ENCODE measurements around the gene USP4.
"Not testable (repeated sequence)": the region's sequence is repeated elsewhere in the genome, so short reads cannot be mapped to it uniquely, and the experiment has no call there.

The USP4 gene

GRCh38 chr3:49371946-49372345, 32.1 kb upstream of the USP4 start:
- Histone ChIP-seq H4K20me1 (peaks cover 100% of the 10 kb centered on the region), H3K4me3 (no peak overlapping the region), H3K9ac (no peak overlapping the region), H3K27ac (no peak overlapping the region), H3K27me3 (no peaks in the 10 kb centered on the region), H3K9me3 (peaks cover under 1% of the 10 kb centered on the region; the same call in 1 of the 2 replicates), H3K36me3 (peaks cover 100% of the 10 kb centered on the region), H3K4me1 (peaks cover 4% of the 10 kb centered on the region), H3K4me2 (no peak overlapping the region)
- TF ChIP-seq Cebpa-rat (IDR thresholded peaks at IDR 0.05), result no peak

GRCh38 chr3:49370585-49371290, 30.9 kb upstream of the USP4 start:
- Histone ChIP-seq H3K27ac (no peak overlapping the region), H3K36me3 (peaks cover 100% of the 10 kb centered on the region), H3K27me3 (no peaks in the 10 kb centered on the region), H3K9me3 (no peaks in the 10 kb centered on the region; the same call in 1 of the 2 replicates), H3K9ac (no peak overlapping the region), H3K4me1 (no peaks in the 10 kb centered on the region), H4K20me1 (peaks cover 100% of the 10 kb centered on the region), H3K4me2 (no peak overlapping the region), H3K4me3 (no peak overlapping the region)
- no peak for TF ChIP-seq Cebpa-rat (IDR thresholded peaks at IDR 0.05)

- no peaks in the 10 kb centered on the region for H3K9me3 ChIP-seq
- H3K27me3 ChIP-seq, result no peaks in the 10 kb centered on the region
- H3K4me3 ChIP-seq, result no peak overlapping the region
- H3K4me1 ChIP-seq, result peaks cover 19% of the 10 kb centered on the region
- H4K20me1 ChIP-seq, result peaks cover 58% of the 10 kb centered on the region
- H3K9ac ChIP-seq, result no peak overlapping the region
- no peak overlapping the region for H3K4me2 ChIP-seq
- H3K36me3 ChIP-seq, result peaks cover 85% of the 10 kb centered on the region
- TF ChIP-seq Cebpa-rat (IDR thresholded peaks at IDR 0.05), result no peak
- H3K27ac ChIP-seq, result no peak overlapping the region
Measured at GRCh38 chr3:49362561-49362960, 22.7 kb upstream of the USP4 start.

GRCh38 chr3:49359623-49360022, 19.8 kb upstream of the USP4 start:
- Histone ChIP-seq H4K20me1 (peaks cover 50% of the 10 kb centered on the region), H3K4me3 (no peak overlapping the region), H3K27ac (peak overlapping the region; percentile 94; the same call in 1 of the 2 replicates), H3K9me3 (no peaks in the 10 kb centered on the region), H3K36me3 (peaks cover 81% of the 10 kb centered on the region), H3K27me3 (no peaks in the 10 kb centered on the region), H3K4me2 (peak overlapping the region; percentile 85; the same call in 1 of the 2 replicates), H3K4me1 (peaks cover 41% of the 10 kb centered on the region), H3K9ac (no peak overlapping the region)
- TF ChIP-seq Cebpa-rat (IDR thresholded peaks at IDR 0.05), result no peak

GRCh38 chr3:49358884-49359225, 19.0 kb upstream of the USP4 start:
- Histone ChIP-seq H3K9me3 (no peaks in the 10 kb centered on the region), H3K9ac (peak overlapping the region; percentile 96), H3K27me3 (no peaks in the 10 kb centered on the region), H3K4me1 (peaks cover 41% of the 10 kb centered on the region), H3K4me2 (peak overlapping the region; percentile 85), H4K20me1 (peaks cover 42% of the 10 kb centered on the region), H3K4me3 (peak overlapping the region; percentile 88), H3K27ac (peak overlapping the region; percentile 94), H3K36me3 (peaks cover 77% of the 10 kb centered on the region)
- no peak for TF ChIP-seq Cebpa-rat (IDR thresholded peaks at IDR 0.05)

GRCh38 chr3:49358217-49358883, 18.5 kb upstream of the USP4 start, which contains the start of gene GPX1:
Gene GPX1 (minus strand): TSS chr3:49358353. CDS start chr3:49358278, 75 bp downstream.
- Histone ChIP-seq H4K20me1 (peaks cover 37% of the 10 kb centered on the region), H3K4me2 (peak within 1 kb of the TSS; percentile 85), H3K4me1 (peaks cover 45% of the 10 kb centered on the region), H3K27me3 (no peaks in the 10 kb centered on the region), H3K9ac (peak within 1 kb of the TSS; percentile 96), H3K9me3 (no peaks in the 10 kb centered on the region), H3K36me3 (peaks cover 72% of the 10 kb centered on the region), H3K27ac (peak within 1 kb of the TSS; percentile 94), H3K4me3 (peak within 1 kb of the TSS; percentile 88)
- 0 out of 2 replicates have a peak, but pooled peaks have one; percentile 8 for TF ChIP-seq Cebpa-rat (IDR thresholded peaks at IDR 0.05)

- Histone ChIP-seq H3K4me2 (peak overlapping the region; percentile 85), H4K20me1 (peaks cover 30% of the 10 kb centered on the region), H3K9ac (peak overlapping the region; percentile 96), H3K4me3 (peak overlapping the region; percentile 88), H3K36me3 (peaks cover 64% of the 10 kb centered on the region), H3K4me1 (peaks cover 53% of the 10 kb centered on the region), H3K27ac (peak overlapping the region; percentile 94)
- not testable (repeated sequence) for H3K27me3 ChIP-seq, H3K9me3 ChIP-seq
Measured at GRCh38 chr3:49357443-49358216, 17.8 kb upstream of the USP4 start.

- H3K9me3 ChIP-seq, H3K27me3 ChIP-seq: not testable (repeated sequence)
- Histone ChIP-seq H3K27ac (peak overlapping the region; percentile 94), H3K4me3 (peak overlapping the region; percentile 88), H3K4me1 (peaks cover 58% of the 10 kb centered on the region), H3K4me2 (peak overlapping the region; percentile 85), H3K9ac (peak overlapping the region; percentile 96), H4K20me1 (peaks cover 24% of the 10 kb centered on the region), H3K36me3 (peaks cover 59% of the 10 kb centered on the region)
Measured at GRCh38 chr3:49357095-49357442, 17.2 kb upstream of the USP4 start.

GRCh38 chr3:49352890-49353421, 13.1 kb upstream of the USP4 start:
- Histone ChIP-seq H3K4me2 (peak overlapping the region; percentile 59), H3K9ac (peak overlapping the region; percentile 53; the same call in 1 of the 2 replicates), H3K36me3 (peaks cover 29% of the 10 kb centered on the region), H3K4me3 (no peak overlapping the region), H3K4me1 (peaks cover 70% of the 10 kb centered on the region), H3K27me3 (no peaks in the 10 kb centered on the region), H3K9me3 (no peaks in the 10 kb centered on the region), H4K20me1 (peaks cover 21% of the 10 kb centered on the region), H3K27ac (peak overlapping the region; percentile 78)
- TF ChIP-seq Cebpa-rat (IDR thresholded peaks at IDR 0.05), result no peak

All from BLaER1 (cell line).